Duodenal mucosa (tissue), 2 donors: ENCODE results near the gene FRMD4A.

Experiments
- H3K27ac ChIP-seq: one replicate; pipeline ENCODE4 v1.7.0; 2013; ENCODE audit warnings: low read depth, low read length
- H3K27me3 ChIP-seq, 2 donors: one replicate each; pipeline ENCODE4 v1.7.0; 2013; ENCODE audit warnings: low read length in 2 of 2, control low read depth in 1 of 2; ENCODE audit not compliant: insufficient read depth in 2 of 2, control insufficient read depth in 1 of 2
- H3K36me3 ChIP-seq, 2 donors: one replicate each; pipeline ENCODE4 v1.7.0; 2013; ENCODE audit warnings: low read length in 2 of 2, control low read depth in 1 of 2; ENCODE audit not compliant: insufficient read depth in 2 of 2, control insufficient read depth in 1 of 2
- H3K4me1 ChIP-seq, 2 donors: one replicate each; pipeline ENCODE4 v1.7.0; 2013; ENCODE audit warnings: low read length in 2 of 2, control low read depth in 1 of 2; ENCODE audit not compliant: insufficient read depth in 2 of 2, control insufficient read depth in 1 of 2
- H3K4me3 ChIP-seq, 2 donors: one replicate each; pipeline ENCODE4 v1.7.0; 2013; ENCODE audit warnings: low read length in 2 of 2, low read depth in 1 of 2
- H3K9ac ChIP-seq, 2 donors: one replicate each; pipeline ENCODE4 v1.7.0; 2013; ENCODE audit warnings: low read length in 2 of 2, low read depth in 1 of 2
- H3K9me3 ChIP-seq, 2 donors: one replicate each; pipeline ENCODE4 v1.7.0; 2013; ENCODE audit warnings: low read length in 2 of 2, control low read depth in 1 of 2; ENCODE audit not compliant: control insufficient read depth in 1 of 2

The FRMD4A gene

GRCh38 chr10:14181567-14181936 lies 149.2 kb downstream of the FRMD4A start:
- H3K4me3 ChIP-seq = no peak overlapping the region
- H3K9ac ChIP-seq = no peak overlapping the region
- no peaks in the 10 kb centered on the region for H3K36me3 ChIP-seq
- H3K4me1 ChIP-seq = no peaks in the 10 kb centered on the region
- no peak overlapping the region for H3K27ac ChIP-seq
- peaks cover 11 to 24% of the 10 kb centered on the region in 2 donors for H3K27me3 ChIP-seq
- H3K9me3 ChIP-seq = no peaks in the 10 kb centered on the region

DNA sequence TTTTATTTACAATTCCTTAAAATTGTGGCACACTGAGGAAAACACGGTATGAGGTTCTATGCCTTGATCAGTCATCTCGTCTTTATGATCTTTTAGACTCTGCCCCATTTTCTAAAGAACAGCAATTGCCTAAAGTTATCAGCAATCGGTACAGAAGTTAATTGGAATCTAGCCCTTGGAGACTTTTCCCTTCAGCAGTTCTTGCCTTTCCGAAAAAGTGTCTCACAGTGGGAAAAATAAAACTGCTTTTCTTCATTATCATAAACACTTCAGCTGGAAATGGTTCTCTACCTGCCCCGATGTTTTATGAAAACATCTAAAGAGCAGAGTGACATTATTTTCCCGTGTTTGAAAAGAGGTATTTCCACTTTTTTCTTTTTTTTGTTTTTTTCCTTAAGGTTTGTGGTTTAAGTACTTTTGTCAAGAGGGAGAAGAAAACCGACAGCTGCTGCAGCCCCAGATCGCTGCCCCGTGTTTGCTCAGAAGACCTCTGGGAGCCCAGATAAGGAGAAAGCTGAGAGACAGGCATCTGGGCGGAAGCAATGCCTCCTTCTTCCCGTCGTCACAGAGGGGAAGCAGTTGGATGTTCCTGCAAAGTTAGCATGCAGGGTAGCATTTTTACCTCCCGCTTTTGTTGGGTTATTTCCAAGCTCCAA lies 149.7 kb downstream of the FRMD4A start:
- no peak overlapping the region for H3K27ac ChIP-seq
- H3K27me3 ChIP-seq = peaks cover 11 to 24% of the 10 kb centered on the region in 2 donors
- no peaks in the 10 kb centered on the region for H3K9me3 ChIP-seq
- H3K36me3 ChIP-seq = no peaks in the 10 kb centered on the region
- H3K4me1 ChIP-seq = no peaks in the 10 kb centered on the region
- no peak overlapping the region for H3K4me3 ChIP-seq
- no peak overlapping the region for H3K9ac ChIP-seq

DNA sequence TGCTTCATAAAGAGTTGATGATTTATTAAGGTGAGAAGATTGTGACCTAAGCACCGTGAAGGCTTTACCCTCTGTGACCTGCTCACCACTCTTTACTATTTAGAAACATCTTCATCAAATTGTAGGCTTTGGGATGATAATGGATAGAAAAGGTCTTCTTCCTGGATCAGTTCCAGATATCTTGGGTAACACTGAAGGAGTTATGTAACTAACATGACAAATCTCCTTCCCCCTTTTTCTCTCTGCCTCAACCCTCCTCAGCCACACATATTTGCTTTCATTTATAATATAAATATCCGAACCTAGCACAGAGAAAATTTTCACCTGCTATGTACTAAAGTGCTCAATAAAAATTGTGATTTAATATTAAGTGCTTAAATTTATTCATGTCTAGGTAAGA lies 151.5 kb downstream of the FRMD4A start:
- Histone ChIP-seq H3K36me3 (no peaks in the 10 kb centered on the region), H3K9me3 (no peaks in the 10 kb centered on the region), H3K27ac (no peak overlapping the region), H3K27me3 (peaks cover 16 to 29% of the 10 kb centered on the region in 2 donors), H3K4me1 (no peaks in the 10 kb centered on the region), H3K4me3 (no peak overlapping the region), H3K9ac (no peak overlapping the region)

- Histone ChIP-seq H3K9me3 (no peaks in the 10 kb centered on the region), H3K4me3 (peak overlapping the region; percentile 50 to 54), H3K9ac (no peak overlapping the region), H3K27me3 (peaks cover 27 to 29% of the 10 kb centered on the region in 2 donors), H3K4me1 (no peaks in the 10 kb centered on the region), H3K27ac (no peak overlapping the region), H3K36me3 (no peaks in the 10 kb centered on the region)
These were observed 156.8 kb downstream of the FRMD4A start for GRCh38 chr10:14173706-14174594.

DNA sequence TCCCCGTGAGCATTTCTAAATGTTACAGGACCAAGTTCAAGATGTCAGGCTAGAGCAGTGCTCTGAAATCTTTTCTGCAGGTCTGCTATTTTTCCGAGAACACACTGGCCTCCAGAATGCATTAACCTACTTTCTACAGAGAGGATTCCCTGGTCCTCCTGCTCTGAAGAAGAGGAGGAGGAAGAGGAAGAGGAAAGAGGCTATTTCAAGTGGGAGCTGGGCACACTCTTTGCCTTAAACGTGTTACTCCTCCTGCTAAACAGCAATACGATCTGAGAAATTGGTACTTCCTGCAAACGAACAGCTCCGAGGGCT lies 157.4 kb downstream of the FRMD4A start:
- no peaks in the 10 kb centered on the region for H3K36me3 ChIP-seq
- no peaks in the 10 kb centered on the region for H3K4me1 ChIP-seq
- H3K9ac ChIP-seq = no peak overlapping the region
- H3K9me3 ChIP-seq = no peaks in the 10 kb centered on the region
- H3K27me3 ChIP-seq = peaks cover 27 to 31% of the 10 kb centered on the region in 2 donors
- H3K4me3 ChIP-seq = peak overlapping the region; percentile 50 to 54
- H3K27ac ChIP-seq = no peak overlapping the region

GRCh38 chr10:14172336-14172950 lies 158.3 kb downstream of the FRMD4A start:
- no peaks in the 10 kb centered on the region for H3K36me3 ChIP-seq
- H3K9ac ChIP-seq = no peak overlapping the region
- H3K4me1 ChIP-seq = no peaks in the 10 kb centered on the region
- H3K27ac ChIP-seq = no peak overlapping the region
- no peaks in the 10 kb centered on the region for H3K9me3 ChIP-seq
- H3K4me3 ChIP-seq = no peak overlapping the region
- H3K27me3 ChIP-seq = peaks cover 27 to 34% of the 10 kb centered on the region in 2 donors

DNA sequence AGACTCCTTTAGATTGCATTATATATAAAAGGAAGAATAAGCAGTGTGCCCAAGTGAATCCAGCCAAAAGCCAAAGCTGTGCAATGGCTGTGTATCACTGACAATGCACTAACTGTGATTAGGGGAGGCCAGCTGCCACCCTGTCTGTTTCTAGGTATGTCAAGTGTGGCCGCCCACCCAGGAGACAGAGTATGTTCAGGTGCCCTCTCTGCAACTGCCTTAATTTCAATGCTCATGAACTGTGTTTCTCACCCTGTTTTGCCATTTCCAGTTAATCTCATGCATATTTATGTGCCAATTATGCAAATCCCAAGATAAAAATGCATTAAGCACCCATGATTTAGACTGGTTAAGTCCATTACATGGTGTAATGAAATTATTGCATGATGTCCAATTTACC lies 159.4 kb downstream of the FRMD4A start:
- H3K4me1 ChIP-seq = no peaks in the 10 kb centered on the region
- H3K27ac ChIP-seq = no peak overlapping the region
- H3K9me3 ChIP-seq = no peaks in the 10 kb centered on the region
- H3K36me3 ChIP-seq = no peaks in the 10 kb centered on the region
- no peak overlapping the region for H3K4me3 ChIP-seq
- H3K9ac ChIP-seq = no peak overlapping the region
- peaks cover 27 to 34% of the 10 kb centered on the region in 2 donors for H3K27me3 ChIP-seq

DNA sequence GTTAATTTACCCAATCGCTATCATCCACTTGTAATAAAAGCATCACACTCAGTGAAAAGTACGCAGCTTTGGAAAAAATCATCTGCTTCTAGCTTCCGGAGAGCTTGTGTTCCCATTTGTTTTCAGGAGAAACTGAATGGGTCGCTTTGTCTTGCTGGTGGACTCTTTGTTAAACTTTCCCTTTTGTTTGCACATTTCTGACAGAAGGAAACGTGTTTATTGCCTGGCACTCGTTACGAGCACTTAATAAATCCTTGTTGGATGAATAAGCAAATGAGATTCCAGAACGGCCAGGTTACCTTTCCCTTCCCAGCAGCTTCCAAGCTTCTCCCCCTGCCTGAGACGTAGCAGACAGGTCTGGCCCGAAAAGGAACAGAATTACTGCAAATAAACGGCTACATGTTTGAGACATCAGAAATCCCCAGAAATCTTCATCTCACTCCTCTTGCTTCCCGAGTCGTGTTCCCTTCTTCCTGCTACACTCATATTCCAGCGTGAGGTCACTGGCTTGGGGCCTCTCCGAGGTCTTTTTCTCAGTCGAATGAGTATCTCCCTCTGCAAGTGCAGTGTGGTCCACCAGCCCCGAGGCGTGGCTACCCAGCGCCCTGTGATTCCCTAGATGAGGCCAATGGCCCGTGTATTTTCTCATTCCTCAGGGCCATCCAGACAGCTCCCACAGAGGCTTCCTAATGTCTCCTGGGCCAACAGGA lies 167.2 kb downstream of the FRMD4A start:
- Histone ChIP-seq H3K27ac (no peak overlapping the region), H3K9ac (no peak overlapping the region), H3K4me3 (no peak overlapping the region), H3K36me3 (no peaks in the 10 kb centered on the region), H3K27me3 (peaks cover 0 to 10% of the 10 kb centered on the region in 2 donors), H3K4me1 (no peaks in the 10 kb centered on the region), H3K9me3 (no peaks in the 10 kb centered on the region)

GRCh38 chr10:14162629-14163344 lies 167.9 kb downstream of the FRMD4A start:
- Histone ChIP-seq H3K27ac (no peak overlapping the region), H3K9ac (no peak overlapping the region), H3K4me3 (no peak overlapping the region), H3K36me3 (no peaks in the 10 kb centered on the region), H3K27me3 (peaks cover 0 to 3% of the 10 kb centered on the region in 2 donors), H3K9me3 (no peaks in the 10 kb centered on the region), H3K4me1 (no peaks in the 10 kb centered on the region)
